Measurements from ENCODE around the gene IGSF8. TPM values are rescaled to one million over a fixed set of nuclear protein-coding genes. Genes with fewer than 3 reads are reported as not detected.

Gene IGSF8
- total and polyA plus RNA-seq, 2 experiments from 2014 or later: 29.1 to 32.2 TPM

DNA sequence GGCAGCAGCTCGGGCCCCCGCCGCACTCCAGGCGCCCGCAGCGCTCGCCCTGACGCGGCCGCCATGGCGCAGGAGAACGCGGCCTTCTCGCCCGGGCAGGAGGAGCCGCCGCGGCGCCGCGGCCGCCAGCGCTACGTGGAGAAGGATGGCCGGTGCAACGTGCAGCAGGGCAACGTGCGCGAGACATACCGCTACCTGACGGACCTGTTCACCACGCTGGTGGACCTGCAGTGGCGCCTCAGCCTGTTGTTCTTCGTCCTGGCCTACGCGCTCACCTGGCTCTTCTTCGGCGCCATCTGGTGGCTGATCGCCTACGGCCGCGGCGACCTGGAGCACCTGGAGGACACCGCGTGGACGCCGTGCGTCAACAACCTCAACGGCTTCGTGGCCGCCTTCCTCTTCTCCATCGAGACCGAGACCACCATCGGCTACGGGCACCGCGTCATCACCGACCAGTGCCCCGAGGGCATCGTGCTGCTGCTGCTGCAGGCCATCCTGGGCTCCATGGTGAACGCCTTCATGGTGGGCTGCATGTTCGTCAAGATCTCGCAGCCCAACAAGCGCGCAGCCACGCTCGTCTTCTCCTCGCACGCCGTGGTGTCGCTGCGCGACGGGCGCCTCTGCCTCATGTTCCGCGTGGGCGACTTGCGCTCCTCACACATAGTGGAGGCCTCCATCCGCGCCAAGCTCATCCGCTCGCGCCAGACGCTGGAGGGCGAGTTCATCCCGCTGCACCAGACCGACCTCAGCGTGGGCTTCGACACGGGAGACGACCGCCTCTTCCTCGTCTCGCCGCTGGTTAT lies 14.2 kb downstream of the IGSF8 start:
- Histone ChIP-seq H3K9me3 (ENCODE audit: low read depth) (no peaks in the 10 kb centered on the region), H3K27ac (no peak overlapping the region), H3K36me3 (no peaks in the 10 kb centered on the region), H3K4me1 (ENCODE audit: low read depth) (no peaks in the 10 kb centered on the region), H3K4me3 (peak overlapping the region; percentile 26), H3K27me3 (peaks cover 65% of the 10 kb centered on the region)
- TF ChIP-seq, protein P1, sequence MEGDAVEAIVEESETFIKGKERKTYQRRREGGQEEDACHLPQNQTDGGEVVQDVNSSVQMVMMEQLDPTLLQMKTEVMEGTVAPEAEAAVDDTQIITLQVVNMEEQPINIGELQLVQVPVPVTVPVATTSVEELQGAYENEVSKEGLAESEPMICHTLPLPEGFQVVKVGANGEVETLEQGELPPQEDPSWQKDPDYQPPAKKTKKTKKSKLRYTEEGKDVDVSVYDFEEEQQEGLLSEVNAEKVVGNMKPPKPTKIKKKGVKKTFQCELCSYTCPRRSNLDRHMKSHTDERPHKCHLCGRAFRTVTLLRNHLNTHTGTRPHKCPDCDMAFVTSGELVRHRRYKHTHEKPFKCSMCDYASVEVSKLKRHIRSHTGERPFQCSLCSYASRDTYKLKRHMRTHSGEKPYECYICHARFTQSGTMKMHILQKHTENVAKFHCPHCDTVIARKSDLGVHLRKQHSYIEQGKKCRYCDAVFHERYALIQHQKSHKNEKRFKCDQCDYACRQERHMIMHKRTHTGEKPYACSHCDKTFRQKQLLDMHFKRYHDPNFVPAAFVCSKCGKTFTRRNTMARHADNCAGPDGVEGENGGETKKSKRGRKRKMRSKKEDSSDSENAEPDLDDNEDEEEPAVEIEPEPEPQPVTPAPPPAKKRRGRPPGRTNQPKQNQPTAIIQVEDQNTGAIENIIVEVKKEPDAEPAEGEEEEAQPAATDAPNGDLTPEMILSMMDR (IDR thresholded peaks at IDR 0.05; ENCODE audit: low read depth, low read length): peak; percentile 62
- peak; percentile 34 to 77 for DNase-seq (ENCODE audit: low read depth in 1 of 2, low spot score in 1 of 2)

DNA sequence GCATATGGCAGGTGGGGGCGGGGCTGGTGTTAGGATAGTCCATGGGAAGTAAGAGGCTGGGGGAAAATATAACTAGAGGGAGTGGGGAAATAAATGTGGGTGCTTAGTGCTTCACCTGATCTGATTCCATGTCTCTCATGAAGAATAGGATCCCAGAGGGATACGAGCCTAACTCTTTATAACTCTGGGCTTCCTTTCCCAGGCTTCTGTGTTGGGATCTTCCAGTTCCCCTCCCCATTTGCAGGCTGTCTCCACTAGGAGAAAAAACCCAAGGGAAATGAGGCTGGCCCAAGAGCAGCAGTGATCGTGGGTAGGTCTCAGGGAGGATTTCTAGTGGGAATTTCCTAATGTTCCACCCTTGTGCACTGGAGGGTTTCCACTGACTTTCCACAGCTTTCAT lies 15.5 kb downstream of the IGSF8 start:
- DNase-seq (ENCODE audit: low read depth in 1 of 2, low spot score in 1 of 2): no peak
- no peaks in the 10 kb centered on the region for H3K9me3 ChIP-seq (ENCODE audit: low read depth)
- peaks cover 67% of the 10 kb centered on the region for H3K27me3 ChIP-seq
- no peak overlapping the region for H3K4me3 ChIP-seq
- no peak overlapping the region for H3K27ac ChIP-seq
- no peaks in the 10 kb centered on the region for H3K4me1 ChIP-seq (ENCODE audit: low read depth)
- no peaks in the 10 kb centered on the region for H3K36me3 ChIP-seq
- TF ChIP-seq, protein P1 (IDR thresholded peaks at IDR 0.05; ENCODE audit: low read depth, low read length): no peak

DNA sequence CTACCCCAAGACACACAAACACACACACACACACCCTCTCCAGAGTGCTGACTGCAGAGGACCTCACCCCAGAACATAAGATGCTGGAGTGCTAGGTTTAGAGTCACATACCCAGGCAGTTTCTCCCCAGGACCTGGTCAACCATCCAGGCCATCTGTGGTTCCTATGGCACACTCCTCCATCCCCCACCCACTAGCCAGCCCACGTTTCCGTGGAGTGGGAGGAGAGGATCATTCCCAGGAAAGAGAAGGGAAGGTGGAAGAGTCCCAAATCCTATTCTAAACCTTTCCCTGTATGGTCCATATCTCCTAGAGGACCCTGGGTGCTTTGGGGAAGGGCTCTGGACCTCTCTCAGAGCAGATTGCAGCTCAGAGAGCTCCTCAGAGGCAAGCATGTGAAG lies 15.9 kb downstream of the IGSF8 start:
- H3K27me3 ChIP-seq: peaks cover 67% of the 10 kb centered on the region
- H3K36me3 ChIP-seq: no peaks in the 10 kb centered on the region

DNA sequence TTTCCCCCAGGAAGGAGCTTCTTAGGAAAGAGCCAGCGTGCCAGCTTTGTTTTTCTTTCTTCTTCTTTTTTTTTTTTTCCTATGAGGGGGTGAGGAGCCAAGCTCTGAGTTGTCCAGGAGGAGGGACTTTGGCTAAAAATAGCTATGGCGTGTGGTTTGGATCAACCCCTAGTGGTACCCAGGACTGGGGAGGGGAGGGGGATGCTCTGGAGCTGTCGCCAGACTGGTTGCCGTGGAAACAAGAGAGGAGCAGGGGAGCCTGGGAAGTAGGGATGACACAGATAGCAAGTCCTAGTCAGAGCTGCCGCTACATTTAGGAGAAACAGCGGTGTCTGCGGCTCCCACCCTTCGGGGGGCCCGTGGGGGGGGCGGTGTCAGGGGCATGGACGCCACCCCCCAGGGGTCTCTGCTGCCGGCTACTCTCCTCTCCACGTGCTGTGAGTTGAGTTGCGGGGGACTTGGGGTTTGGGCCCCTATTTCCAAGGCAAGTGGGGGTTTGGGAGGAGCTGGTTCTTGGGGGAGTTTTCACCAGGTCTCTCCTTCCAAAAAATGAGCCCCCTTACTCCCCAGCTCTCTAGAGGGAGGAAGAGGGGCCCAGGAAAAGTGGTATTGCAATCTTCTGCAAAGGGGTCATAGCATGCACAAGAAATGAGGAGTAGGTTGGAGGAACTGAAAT lies 17.0 kb downstream of the IGSF8 start, which contains the start of gene KCNJ9:
KCNJ9 (plus strand) TSS at position 278 of the 676 bp plus-strand sequence. CDS start 2,493 bp downstream, outside the sequence.
- no peaks in the 10 kb centered on the region for H3K9me3 ChIP-seq (ENCODE audit: low read depth)
- DNase-seq (ENCODE audit: low read depth in 1 of 2, low spot score in 1 of 2): peak in 1 of 2 donors; percentile 20
- no peak within 1 kb of the TSS for H3K4me3 ChIP-seq
- H3K27ac ChIP-seq: no peak within 1 kb of the TSS
- H3K27me3 ChIP-seq: peaks cover 74% of the 10 kb centered on the region
- no peaks in the 10 kb centered on the region for H3K4me1 ChIP-seq (ENCODE audit: low read depth)
- TF ChIP-seq, protein P1 (IDR thresholded peaks at IDR 0.05; ENCODE audit: low read depth, low read length): no peak
- H3K36me3 ChIP-seq: no peaks in the 10 kb centered on the region

More for the DNA sequence above, 15.9 kb downstream of the IGSF8 start:
- Histone ChIP-seq H3K4me3 (no peak overlapping the region), H3K4me1 (ENCODE audit: low read depth) (no peaks in the 10 kb centered on the region), H3K9me3 (ENCODE audit: low read depth) (no peaks in the 10 kb centered on the region), H3K27ac (no peak overlapping the region)
- no peak for DNase-seq (ENCODE audit: low read depth in 1 of 2, low spot score in 1 of 2)
- TF ChIP-seq, protein P1 (IDR thresholded peaks at IDR 0.05; ENCODE audit: low read depth, low read length): no peak

DNA sequence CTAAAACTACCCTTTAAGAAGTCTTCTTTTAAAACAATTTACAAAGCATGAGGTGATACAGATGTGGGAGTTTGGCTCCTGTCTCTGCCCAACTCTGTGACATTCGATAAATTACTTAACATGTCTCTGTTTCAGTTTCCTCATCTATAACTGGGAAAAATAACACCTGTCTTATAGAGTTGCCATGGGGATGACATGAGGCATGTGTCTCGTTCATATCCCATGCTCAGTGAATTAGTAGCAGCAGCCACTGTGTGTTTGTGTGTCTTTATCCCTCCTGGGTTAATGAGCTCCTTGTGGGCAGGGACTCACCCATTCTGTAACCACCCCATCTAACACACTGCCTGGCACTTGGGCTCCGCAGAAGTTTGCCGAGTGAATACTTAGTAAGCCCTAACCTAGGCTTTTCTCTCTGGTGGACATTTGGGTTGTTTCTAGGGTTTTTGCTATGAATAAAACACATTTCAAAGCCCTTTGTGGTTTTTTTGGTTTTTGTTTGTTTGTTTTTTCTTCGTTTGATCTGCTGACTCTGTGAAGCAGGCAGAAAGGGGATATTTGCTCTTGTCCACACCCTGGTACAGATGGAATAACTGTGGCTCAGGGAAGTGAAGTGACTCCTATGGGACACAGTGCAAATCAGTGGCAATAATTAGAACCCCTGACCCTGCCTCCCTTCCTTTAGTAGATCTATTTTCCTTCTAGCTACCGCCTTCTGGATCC lies 17.9 kb downstream of the IGSF8 start:
- no peak for DNase-seq (ENCODE audit: low read depth in 1 of 2, low spot score in 1 of 2)
- Histone ChIP-seq H3K4me1 (ENCODE audit: low read depth) (no peaks in the 10 kb centered on the region), H3K27ac (no peak overlapping the region), H3K36me3 (no peaks in the 10 kb centered on the region), H3K9me3 (ENCODE audit: low read depth) (no peaks in the 10 kb centered on the region), H3K27me3 (peaks cover 76% of the 10 kb centered on the region), H3K4me3 (no peak overlapping the region)
- TF ChIP-seq, protein P1 (IDR thresholded peaks at IDR 0.05; ENCODE audit: low read depth, low read length): no peak
